Ectodermal cell (in vitro differentiated cells): Measurements from ENCODE around the gene CALML4.

ENCODE experiments used
- H3K27ac ChIP-seq: 2 replicates; pipeline ENCODE4 v1.7.0; 2013; ENCODE audit warnings: mild to moderate bottlenecking, low read depth, low read length; ENCODE audit not compliant: insufficient read depth, poor library complexity, severe bottlenecking
- H3K27me3 ChIP-seq: 2 replicates; pipeline ENCODE4 v1.7.0; 2013; ENCODE audit warnings: mild to moderate bottlenecking, low read length; ENCODE audit not compliant: insufficient read depth, control insufficient read depth, poor library complexity, severe bottlenecking
- H3K36me3 ChIP-seq: one replicate; pipeline ENCODE4 v1.7.0; 2013; ENCODE audit warnings: low read length; ENCODE audit not compliant: control insufficient read depth, insufficient read depth
- H3K4me1 ChIP-seq: one replicate; pipeline ENCODE4 v1.7.0; 2013; ENCODE audit warnings: low read length; ENCODE audit not compliant: control insufficient read depth, insufficient read depth
- H3K4me3 ChIP-seq: 2 replicates; pipeline ENCODE4 v1.7.0; 2013; ENCODE audit warnings: low read depth, low read length, control low read depth; ENCODE audit not compliant: insufficient read depth
- H3K9me3 ChIP-seq: 2 replicates; pipeline ENCODE4 v1.7.0; 2013; ENCODE audit warnings: mild to moderate bottlenecking, low read length, moderate library complexity; ENCODE audit not compliant: control insufficient read depth
- WGBS, 2 experiments: methylation state at CpG; one replicate each; pipeline ENCODE4 v1.1.7; 2013; ENCODE audit warnings: missing lambda C conversion rate in 2 of 2; 5-methylcytosine and 5-hydroxymethylcytosine counted together

The CALML4 gene

GRCh38 chr15:68191555-68191954 is 13.6 kb downstream of the CALML4 start:
- Histone ChIP-seq H3K27ac (no peak overlapping the region), H3K27me3 (no peaks in the 10 kb centered on the region), H3K4me1 (no peaks in the 10 kb centered on the region), H3K9me3 (no peaks in the 10 kb centered on the region), H3K4me3 (no peak overlapping the region), H3K36me3 (peaks cover 12% of the 10 kb centered on the region)
- WGBS, 2 experiments, result 80 to 87% methylated on average over 3 of the region's 3 CpGs

GRCh38 chr15:68190048-68190447 is 15.1 kb downstream of the CALML4 start:
- peaks cover 12% of the 10 kb centered on the region for H3K36me3 ChIP-seq
- no peaks in the 10 kb centered on the region for H3K4me1 ChIP-seq
- no peaks in the 10 kb centered on the region for H3K27me3 ChIP-seq
- H3K4me3 ChIP-seq, result no peak overlapping the region
- H3K27ac ChIP-seq, result no peak overlapping the region
- H3K9me3 ChIP-seq, result no peaks in the 10 kb centered on the region
- WGBS, 2 experiments, result 92 to 95% methylated on average over 2 to 4 of the region's 4 CpGs

GRCh38 chr15:68188647-68189046 is 16.5 kb downstream of the CALML4 start:
- Histone ChIP-seq H3K4me3 (no peak overlapping the region), H3K4me1 (no peaks in the 10 kb centered on the region), H3K27ac (no peak overlapping the region), H3K36me3 (peaks cover 16% of the 10 kb centered on the region), H3K9me3 (no peaks in the 10 kb centered on the region), H3K27me3 (no peaks in the 10 kb centered on the region)
- 93 to 100% methylated on average over 1 to 2 of the region's 2 CpGs for WGBS, 2 experiments

GRCh38 chr15:68187559-68187958 is 17.6 kb downstream of the CALML4 start:
- Histone ChIP-seq H3K36me3 (peaks cover 18% of the 10 kb centered on the region), H3K9me3 (no peaks in the 10 kb centered on the region), H3K27me3 (no peaks in the 10 kb centered on the region), H3K4me1 (no peaks in the 10 kb centered on the region), H3K27ac (no peak overlapping the region), H3K4me3 (no peak overlapping the region)
- WGBS, 2 experiments, result 95 to 96% methylated on average over 8 to 9 of the region's 9 CpGs

- Histone ChIP-seq H3K4me3 (no peak overlapping the region), H3K9me3 (no peaks in the 10 kb centered on the region), H3K27ac (no peak overlapping the region), H3K27me3 (no peaks in the 10 kb centered on the region), H3K36me3 (peaks cover 18% of the 10 kb centered on the region), H3K4me1 (no peaks in the 10 kb centered on the region)
- WGBS, 2 experiments, result 75 to 80% methylated on average over 3 of the region's 5 CpGs
Observed at GRCh38 chr15:68186671-68187397, 18.3 kb downstream of the CALML4 start.

- Histone ChIP-seq H3K27me3 (no peaks in the 10 kb centered on the region), H3K9me3 (no peaks in the 10 kb centered on the region), H3K27ac (no peak overlapping the region), H3K4me1 (no peaks in the 10 kb centered on the region), H3K4me3 (no peak overlapping the region), H3K36me3 (peaks cover 25% of the 10 kb centered on the region)
- 95 to 97% methylated on average over 5 of the region's 5 CpGs for WGBS, 2 experiments
Observed at GRCh38 chr15:68184616-68185480, 20.3 kb downstream of the CALML4 start.

- Histone ChIP-seq H3K36me3 (peaks cover 25% of the 10 kb centered on the region), H3K4me1 (no peaks in the 10 kb centered on the region)
- 96 to 100% methylated on average over 3 of the region's 5 CpGs for WGBS, 2 experiments
Observed at GRCh38 chr15:68183616-68184315, 21.4 kb downstream of the CALML4 start.

GRCh38 chr15:68177742-68178141 is 27.4 kb downstream of the CALML4 start:
- H3K36me3 ChIP-seq, result peaks cover 8% of the 10 kb centered on the region
- no peak overlapping the region for H3K4me3 ChIP-seq
- H3K27ac ChIP-seq, result no peak overlapping the region
- H3K9me3 ChIP-seq, result no peaks in the 10 kb centered on the region
- no peaks in the 10 kb centered on the region for H3K27me3 ChIP-seq
- no peaks in the 10 kb centered on the region for H3K4me1 ChIP-seq

More at GRCh38 chr15:68183616-68184315, 21.4 kb downstream of the CALML4 start:
- no peaks in the 10 kb centered on the region for H3K27me3 ChIP-seq
- H3K27ac ChIP-seq, result no peak overlapping the region
- H3K4me3 ChIP-seq, result no peak overlapping the region
- no peaks in the 10 kb centered on the region for H3K9me3 ChIP-seq

- Histone ChIP-seq H3K4me1 (no peaks in the 10 kb centered on the region), H3K36me3 (peaks cover 5% of the 10 kb centered on the region), H3K27ac (no peak overlapping the region), H3K4me3 (no peak overlapping the region), H3K27me3 (no peaks in the 10 kb centered on the region), H3K9me3 (no peaks in the 10 kb centered on the region)
- 95 to 96% methylated on average over 3 of the region's 3 CpGs for WGBS, 2 experiments
Observed at GRCh38 chr15:68176601-68177000, 28.5 kb downstream of the CALML4 start.

- no peak overlapping the region for H3K27ac ChIP-seq
- H3K9me3 ChIP-seq, result no peaks in the 10 kb centered on the region
- H3K27me3 ChIP-seq, result no peaks in the 10 kb centered on the region
- WGBS, 2 experiments, result 93 to 98% methylated on average over 2 of the region's 2 CpGs
- H3K36me3 ChIP-seq, result no peaks in the 10 kb centered on the region
- no peak overlapping the region for H3K4me3 ChIP-seq
- no peaks in the 10 kb centered on the region for H3K4me1 ChIP-seq
Observed at GRCh38 chr15:68175526-68175925, 29.6 kb downstream of the CALML4 start.
